ENCODE measurements around the gene CPTP.
A peak's percentile ranks its signal among the peaks of the same experiment; 100 is the strongest.

Gene CPTP

DNA sequence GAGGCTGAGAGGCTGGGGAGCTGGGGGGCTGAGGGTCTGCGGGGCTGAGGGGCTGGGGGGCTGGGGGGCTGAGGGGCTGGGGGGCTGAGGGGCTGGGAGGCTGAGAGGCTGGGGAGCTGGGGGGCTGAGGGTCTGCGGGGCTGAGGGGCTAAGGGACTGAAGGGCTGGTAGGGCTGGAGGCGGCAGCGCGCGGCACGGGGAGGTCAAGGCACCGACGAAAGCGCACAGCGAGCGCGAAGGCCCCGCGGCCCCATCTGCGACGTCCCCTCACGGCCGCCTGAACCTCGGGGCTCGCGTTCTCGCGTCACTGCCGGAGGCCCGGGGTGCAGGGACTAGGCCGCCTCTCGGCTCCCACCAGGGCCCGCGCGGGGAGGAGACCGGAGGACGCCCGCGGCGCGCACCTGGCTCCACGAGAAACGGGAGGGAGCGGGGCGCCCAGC, 498 bp upstream of the CPTP start:
- TF ChIP-seq, protein P1, sequence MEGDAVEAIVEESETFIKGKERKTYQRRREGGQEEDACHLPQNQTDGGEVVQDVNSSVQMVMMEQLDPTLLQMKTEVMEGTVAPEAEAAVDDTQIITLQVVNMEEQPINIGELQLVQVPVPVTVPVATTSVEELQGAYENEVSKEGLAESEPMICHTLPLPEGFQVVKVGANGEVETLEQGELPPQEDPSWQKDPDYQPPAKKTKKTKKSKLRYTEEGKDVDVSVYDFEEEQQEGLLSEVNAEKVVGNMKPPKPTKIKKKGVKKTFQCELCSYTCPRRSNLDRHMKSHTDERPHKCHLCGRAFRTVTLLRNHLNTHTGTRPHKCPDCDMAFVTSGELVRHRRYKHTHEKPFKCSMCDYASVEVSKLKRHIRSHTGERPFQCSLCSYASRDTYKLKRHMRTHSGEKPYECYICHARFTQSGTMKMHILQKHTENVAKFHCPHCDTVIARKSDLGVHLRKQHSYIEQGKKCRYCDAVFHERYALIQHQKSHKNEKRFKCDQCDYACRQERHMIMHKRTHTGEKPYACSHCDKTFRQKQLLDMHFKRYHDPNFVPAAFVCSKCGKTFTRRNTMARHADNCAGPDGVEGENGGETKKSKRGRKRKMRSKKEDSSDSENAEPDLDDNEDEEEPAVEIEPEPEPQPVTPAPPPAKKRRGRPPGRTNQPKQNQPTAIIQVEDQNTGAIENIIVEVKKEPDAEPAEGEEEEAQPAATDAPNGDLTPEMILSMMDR (conservative IDR thresholded peaks at IDR 0.05) = no peak
- peak overlapping the region; percentile 97 for H3K27ac ChIP-seq

DNA sequence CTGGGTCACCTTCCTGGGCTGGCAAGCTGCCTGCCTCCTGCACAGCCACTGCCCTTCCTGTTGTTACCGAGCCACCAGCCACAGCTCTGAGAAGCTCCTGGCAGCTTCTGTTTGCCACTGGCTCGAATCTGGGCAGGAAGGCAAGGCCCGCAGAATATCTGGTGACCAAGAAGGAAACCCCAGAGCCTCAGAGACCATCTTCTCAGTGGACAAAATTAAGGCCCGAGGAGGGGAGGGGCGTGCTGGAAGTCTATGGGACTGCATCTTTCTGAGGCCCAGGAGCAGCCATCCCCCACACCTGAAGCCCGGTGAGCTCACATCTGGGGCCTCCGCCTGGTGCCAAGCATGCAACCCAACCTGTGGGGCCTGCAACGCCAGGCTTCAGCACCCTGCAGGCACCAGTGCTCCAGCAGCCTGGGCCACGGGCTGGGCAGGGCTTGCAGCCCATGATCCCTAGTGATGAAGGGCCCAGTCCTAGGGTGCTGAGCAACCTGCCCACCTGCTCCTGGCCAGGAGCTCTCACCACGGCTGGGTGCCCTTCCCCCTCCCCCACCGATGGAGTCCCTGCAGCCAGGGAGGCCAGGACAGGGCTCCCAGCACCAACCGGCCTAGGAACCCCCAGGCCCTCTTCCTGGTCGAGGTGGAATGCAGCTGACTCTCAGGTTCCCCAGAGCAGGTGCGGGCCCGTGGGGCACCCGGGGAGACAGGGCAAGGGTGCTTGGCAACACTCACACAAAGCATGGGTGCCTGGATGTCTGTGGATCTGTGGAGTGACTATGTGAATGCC, 879 bp downstream of the CPTP start:
- H3K27ac ChIP-seq = peak overlapping the region; percentile 97
- TF ChIP-seq, protein P1 (conservative IDR thresholded peaks at IDR 0.05) = no peak

DNA sequence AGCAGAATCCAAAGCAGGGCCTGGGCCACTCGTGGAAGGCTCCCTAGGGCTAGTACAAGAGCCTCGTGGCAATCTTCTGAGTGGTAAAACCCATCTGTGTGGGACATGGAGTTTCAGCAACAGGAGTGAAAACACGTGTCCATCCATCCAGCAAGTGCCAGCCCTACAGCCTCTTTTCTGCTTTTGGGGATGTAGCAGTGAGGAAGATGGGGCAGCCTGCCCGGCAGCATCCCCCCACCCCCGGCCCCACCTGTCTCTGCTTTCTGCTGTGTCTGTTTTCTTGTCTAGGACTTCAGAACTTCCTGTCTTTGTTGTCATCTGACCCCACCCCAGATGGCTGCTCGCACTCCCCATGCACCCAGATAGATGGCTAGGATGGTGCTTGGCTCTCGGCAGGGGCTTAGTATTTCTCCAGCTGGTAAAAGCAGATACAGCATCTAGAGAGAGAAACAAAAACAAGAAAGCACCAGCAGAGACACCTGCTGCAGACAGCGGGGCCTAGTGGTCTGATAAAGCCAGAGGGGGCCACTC, 1.5 kb downstream of the CPTP start:
- TF ChIP-seq, protein P1 (conservative IDR thresholded peaks at IDR 0.05) = no peak
- H3K27ac ChIP-seq = peak overlapping the region; percentile 97

DNA sequence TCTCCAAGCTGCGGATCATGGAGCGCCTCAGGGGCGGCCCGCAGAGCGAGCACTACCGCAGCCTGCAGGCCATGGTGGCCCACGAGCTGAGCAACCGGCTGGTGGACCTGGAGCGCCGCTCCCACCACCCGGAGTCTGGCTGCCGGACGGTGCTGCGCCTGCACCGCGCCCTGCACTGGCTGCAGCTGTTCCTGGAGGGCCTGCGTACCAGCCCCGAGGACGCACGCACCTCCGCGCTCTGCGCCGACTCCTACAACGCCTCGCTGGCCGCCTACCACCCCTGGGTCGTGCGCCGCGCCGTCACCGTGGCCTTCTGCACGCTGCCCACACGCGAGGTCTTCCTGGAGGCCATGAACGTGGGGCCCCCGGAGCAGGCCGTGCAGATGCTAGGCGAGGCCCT, 2.7 kb downstream of the CPTP start:
- TF ChIP-seq, protein P1 (conservative IDR thresholded peaks at IDR 0.05) = no peak
- H3K27ac ChIP-seq = peak overlapping the region; percentile 97; the same call in 1 of the 2 replicates

DNA sequence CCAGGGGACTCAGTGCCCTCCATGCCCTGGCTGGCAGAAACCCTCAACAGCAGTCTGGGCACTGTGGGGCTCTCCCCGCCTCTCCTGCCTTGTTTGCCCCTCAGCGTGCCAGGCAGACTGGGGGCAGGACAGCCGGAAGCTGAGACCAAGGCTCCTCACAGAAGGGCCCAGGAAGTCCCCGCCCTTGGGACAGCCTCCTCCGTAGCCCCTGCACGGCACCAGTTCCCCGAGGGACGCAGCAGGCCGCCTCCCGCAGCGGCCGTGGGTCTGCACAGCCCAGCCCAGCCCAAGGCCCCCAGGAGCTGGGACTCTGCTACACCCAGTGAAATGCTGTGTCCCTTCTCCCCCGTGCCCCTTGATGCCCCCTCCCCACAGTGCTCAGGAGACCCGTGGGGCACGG, 3.7 kb downstream of the CPTP start:
- TF ChIP-seq, protein P1 (conservative IDR thresholded peaks at IDR 0.05) = no peak
- peak overlapping the region; percentile 9; the same call in 1 of the 2 replicates for H3K27ac ChIP-seq

DNA sequence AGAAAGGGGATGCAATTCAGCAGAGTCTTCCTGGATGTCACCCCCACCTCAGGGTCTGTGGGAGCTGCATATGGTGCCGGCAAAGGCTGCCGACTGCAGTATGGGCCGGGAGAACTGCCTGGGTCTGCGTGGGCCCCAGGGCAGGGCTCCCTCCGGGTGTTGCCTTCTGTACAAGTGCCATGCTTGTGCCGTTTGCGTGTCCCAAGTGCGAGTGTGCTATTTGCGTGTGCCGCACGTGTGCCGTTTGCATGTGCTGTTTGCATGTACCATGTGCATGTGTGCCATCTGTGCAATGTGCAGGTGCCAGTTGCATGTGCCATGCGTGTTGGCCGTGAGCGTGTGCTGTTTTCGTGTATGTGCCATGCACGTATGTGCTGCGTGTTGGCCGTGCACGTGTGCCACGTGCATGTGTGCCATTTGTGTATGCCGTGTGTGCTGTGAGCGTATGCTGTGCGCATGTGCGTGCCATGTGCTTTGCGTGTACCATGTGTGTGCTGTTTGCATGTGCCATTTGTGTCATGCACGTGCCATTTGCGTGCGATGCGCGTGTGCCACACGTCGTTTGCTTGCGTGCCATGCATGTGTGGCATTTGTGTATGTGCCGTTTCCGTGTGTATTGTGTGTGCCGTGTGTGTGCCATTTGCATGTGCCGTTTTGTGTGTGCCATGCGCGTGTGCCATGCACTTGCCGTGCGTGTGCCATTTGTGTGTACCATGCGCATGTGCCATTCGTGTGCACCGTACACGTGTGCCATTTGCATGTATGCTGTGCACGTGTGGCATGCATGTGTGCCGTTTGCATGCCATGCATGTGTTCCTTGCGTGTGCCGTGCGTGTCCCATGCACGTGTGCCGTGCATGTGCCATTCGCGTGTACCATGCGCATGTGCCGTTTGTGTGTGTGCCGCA, 5.0 kb downstream of the CPTP start:
- H3K27ac ChIP-seq = no peak overlapping the region
- TF ChIP-seq, protein P1 (conservative IDR thresholded peaks at IDR 0.05) = no peak
